GM10266 (cell line): ENCODE results near the gene CLDN3.
"Not testable (repeated sequence)": the region's sequence is repeated elsewhere in the genome, so short reads cannot be mapped to it uniquely, and the experiment has no call there.

Experiments
- DNase-seq: peaks from one replicate; pipeline ENCODE4 v3.0.0; 2012; ENCODE audit errors: extremely low spot score
- CTCF ChIP-seq: IDR thresholded peaks from 2 replicates; pipeline ENCODE4 v1.5.1; 2012; ENCODE audit warnings: mild to moderate bottlenecking, low read depth; ENCODE audit not compliant: control insufficient read depth, insufficient read depth; ENCODE audit errors: missing control alignments

The CLDN3 gene

GRCh38 chr7:73732397-73732796, 37.7 kb downstream of the CLDN3 start:
- DNase-seq, result no peak
- no peak for TF ChIP-seq CTCF

- DNase-seq, result no peak
- TF ChIP-seq CTCF, result no peak
Measured at GRCh38 chr7:73730485-73730884, 39.6 kb downstream of the CLDN3 start.

- no peak for TF ChIP-seq CTCF
- no peak for DNase-seq
Measured at GRCh38 chr7:73728551-73728950, 41.5 kb downstream of the CLDN3 start.

GRCh38 chr7:73727952-73728351, 42.1 kb downstream of the CLDN3 start:
- no peak for DNase-seq
- no peak for TF ChIP-seq CTCF

GRCh38 chr7:73726083-73726466, 44.0 kb downstream of the CLDN3 start:
- no peak for TF ChIP-seq CTCF
- DNase-seq, result no peak

GRCh38 chr7:73723813-73724212, 46.3 kb downstream of the CLDN3 start:
- no peak for TF ChIP-seq CTCF
- DNase-seq, result no peak

- no peak for DNase-seq
- no peak for TF ChIP-seq CTCF
Measured at GRCh38 chr7:73722785-73723184, 47.3 kb downstream of the CLDN3 start.

- not testable (repeated sequence) for DNase-seq
Measured at GRCh38 chr7:73722182-73722581, 47.9 kb downstream of the CLDN3 start.
